Skin of body (tissue), 2 donors: ENCODE results near the gene AEBP2. TPM values are rescaled to one million over a fixed set of nuclear protein-coding genes. Genes with fewer than 3 reads are reported as not detected.
"Not testable (repeated sequence)": the region's sequence is repeated elsewhere in the genome, so short reads cannot be mapped to it uniquely, and the experiment has no call there.

Source experiments
- DNase-seq: peaks from one replicate; lab custom pipeline; 2025; lab: John Stamatoyannopoulos, UW
- total RNA-seq: library from RNA; depleted of rRNA; stranded (reverse); fragments of >200 nt; gene quantifications from one replicate; pipeline ENCODE4 v1.2.3, GENCODE V29; 2014

Gene AEBP2
- total RNA-seq, 1 donor from 2014 or later = 43.8 TPM

DNA sequence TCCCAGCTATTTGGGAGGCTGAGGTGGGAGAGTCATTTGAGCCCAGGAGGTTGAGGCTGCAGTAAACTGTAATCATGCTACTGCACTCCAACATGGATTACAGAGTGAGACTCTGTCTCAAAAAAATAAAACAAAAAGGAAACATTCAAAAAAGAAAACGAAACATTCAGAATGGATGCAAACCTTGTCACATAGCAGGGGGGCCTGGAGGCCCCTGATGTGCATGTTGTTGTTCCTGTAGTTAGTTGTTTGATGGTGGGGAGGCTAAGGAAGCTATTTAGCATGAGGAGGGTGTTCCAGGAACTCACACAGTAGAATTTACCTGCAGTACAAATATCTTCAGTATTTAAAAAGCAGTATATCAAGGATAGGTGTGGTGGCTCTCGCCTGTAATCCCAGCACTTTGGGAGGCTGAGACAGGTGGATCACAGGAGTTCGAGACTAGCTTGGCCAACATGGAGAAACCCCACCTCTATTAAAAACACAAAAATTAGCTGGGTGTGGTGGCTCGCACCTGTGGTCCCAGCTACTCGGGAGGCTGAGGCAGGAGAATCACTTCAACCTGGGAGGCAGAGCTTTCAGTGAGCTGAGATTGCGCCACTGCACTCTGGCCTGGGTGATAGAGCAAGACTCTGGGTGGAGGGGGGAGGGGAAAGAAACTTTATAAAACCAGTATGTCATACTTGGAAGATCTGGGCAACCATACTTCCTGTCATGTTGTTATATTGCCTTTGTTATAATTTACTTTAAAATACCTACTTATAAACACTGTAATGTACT lies 17.6 kb upstream of the AEBP2 start:
- DNase-seq = no peak

DNA sequence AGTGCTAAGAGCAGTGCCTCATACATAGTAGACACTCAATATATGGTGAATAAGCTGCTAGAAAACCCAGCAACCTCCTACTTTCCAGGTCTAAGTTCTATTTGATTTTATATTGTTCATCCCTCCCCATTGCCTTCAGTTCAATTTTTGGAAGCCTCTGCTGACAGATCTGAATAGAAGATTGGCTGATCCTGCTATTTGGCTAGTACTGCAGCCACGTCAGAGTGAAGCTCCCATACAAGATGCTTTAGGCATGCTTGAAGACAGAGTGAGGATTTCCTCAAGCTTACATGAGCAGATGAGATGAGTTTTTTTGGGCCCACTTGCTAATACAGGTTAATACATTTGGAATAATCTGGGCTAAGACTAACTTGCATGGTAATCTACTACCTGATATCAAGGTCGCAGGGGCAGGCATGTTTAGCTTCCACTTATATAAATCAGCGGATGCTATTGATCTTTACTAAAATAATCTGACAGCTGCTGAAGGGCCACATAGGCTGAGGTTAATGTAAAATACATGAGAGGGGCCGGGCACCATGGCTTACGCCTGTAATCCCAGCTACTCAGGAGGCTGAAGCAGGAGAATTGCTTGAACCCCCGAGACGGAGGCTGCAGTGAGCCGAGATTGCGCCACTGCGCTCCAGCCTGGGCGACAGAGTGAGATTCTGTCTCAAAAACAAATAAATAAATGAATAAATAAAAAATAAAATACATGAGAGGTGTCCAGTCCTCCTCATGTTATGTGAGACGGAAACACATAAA lies 15.9 kb upstream of the AEBP2 start:
- no peak for DNase-seq

DNA sequence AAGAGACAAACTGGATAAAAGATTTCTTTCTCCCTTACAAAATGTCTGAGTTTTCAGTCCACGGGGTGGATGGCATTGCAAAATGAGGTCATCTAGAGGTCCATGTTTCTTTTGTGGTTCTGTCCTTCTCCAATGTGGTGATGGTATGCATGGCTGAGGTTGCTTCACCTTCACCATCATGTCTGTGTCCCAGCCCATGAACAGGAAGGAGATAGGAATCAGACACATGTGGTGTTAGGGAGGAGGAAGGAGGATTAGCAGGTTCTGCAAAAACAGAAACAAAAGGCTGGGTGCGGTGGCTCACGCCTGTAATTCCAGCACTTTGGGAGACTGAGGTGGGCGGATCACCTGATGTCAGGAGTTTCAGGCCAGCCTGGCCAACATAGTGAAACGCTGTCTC lies 11.0 kb upstream of the AEBP2 start:
- no peak for DNase-seq

DNA sequence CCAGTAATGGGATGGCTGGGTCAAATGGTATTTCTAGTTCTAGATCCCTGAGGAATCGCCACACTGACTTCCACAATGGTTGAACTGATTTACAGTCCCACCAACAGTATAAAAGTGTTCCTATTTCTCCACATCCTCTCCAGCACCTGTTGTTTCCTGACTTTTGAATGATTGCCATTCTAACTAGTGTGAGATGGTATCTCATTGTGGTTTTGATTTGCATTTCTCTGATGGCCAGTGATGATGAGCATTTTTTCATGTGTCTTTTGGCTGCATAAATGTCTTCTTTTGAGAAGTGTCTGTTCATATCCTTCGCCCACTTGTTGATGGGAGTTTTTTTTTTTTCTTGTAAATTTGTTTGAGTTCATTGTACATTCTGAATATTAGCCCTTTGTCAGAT lies 9.8 kb upstream of the AEBP2 start:
- not testable (repeated sequence) for DNase-seq

DNA sequence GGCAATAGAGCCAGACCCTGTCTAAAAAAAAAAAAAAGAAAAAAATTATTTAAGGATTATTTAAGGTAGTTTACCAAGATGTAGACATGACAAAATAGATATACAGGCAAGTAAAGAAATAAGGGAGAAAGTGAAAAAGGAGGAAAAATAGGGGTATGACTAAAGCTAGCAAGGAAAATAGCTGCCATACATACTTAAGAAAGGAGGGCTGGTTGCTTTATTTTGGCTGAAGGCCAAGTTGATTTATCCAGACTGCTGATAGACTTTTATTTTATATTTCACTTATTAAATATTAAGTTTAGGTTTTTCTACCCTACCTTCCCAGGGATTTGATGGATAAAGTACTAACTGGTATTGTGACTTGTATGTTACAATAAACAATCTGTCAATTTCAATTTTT lies 8.3 kb upstream of the AEBP2 start:
- no peak for DNase-seq

DNA sequence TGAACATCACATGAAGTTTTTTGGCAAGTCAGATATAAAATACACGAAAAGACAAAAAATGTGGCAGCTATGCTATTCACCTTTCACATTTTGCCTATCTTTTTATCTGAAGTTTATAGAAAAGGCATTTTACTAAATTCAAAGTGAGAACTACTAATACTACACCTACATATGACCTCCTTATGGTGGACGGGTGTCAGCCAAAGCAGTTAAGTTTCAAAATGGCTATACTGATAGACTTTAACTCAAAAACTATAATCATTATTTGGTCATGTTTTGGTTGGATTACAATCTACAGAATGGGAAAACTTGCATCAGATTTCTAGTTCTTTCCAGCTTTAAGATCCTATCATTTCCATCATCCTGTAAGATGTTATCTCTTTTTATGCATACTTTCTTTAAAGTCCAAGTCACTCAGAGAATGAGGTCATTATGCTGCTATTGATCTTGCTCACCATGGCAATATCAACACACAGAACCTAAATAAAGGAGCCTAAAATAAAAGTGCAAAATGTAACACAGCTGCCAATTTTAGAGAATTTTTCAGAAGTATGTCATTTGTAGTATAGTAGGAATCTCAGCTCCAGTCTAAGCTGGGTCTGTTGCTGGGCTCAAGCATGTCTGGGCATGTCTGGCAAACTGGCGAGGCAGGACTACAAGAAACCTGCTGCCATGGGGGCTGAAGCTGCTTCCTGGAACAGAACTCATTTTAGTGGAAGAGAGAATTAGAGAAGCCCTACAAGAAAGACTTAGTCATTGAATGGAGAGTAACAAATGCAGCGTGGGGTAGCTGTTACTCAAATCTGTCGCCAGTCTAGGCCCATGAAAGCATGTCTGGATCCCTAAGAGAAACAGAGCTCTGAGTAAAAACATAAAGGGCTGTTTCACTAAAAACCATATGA lies 7.6 kb upstream of the AEBP2 start:
- peak; percentile 76 for DNase-seq

DNA sequence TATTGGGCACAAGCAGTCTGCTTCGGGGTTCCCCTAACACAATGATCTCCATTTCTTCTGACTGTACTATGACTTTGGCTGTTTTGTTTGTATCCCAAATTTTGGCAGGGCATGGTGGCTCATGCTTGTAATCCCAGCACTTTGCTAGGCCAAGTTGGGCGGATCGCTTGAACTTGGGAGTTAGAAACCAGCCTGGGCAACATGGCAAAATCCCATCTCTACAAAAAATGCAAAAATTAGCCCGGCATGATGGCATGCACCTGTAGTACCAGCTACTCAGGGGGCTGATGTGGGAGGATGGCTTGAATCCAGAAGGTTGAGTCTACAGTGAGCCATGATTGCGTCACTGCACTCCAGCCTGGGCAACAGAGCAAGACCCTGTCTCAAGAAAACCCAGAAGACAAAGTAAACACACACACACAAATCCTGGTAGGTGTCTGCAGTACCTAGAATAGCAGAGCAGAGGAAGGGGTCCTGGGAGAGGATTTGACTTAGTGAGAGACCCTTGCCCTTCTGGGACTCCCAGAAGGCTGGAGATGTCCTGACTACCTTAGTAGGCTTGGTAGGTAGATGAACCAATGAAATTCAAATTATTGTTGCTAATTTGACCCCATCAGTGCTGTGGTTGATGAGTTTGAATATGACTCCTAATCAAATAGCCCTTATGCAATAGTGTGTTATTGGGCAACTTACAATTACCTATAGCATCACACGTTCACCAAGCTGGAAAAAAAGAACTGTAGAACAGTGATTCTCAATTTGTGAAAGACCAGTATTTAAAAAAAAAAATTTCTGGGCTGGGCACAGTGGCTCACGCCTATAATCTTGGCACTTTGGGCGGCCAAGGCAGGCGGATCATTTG lies 6.8 kb upstream of the AEBP2 start:
- no peak for DNase-seq

DNA sequence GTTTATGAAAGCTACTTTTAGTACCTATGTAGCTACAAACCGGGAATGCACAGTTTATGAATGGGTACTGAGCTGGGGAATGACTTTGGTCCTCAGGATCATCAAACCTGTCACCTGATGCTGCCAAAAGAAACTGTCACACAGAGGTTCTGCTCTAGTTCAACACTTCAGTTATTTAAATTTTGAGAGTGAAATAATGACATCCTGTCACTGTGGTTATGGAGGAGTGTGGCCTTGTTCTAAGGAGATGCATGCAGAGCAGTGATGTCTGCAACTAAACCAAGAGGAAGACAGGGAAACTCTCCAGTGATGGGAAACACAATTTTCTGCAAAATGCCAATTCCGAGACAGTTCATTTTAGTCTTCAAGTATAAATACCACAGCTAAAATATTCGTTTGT lies 4.8 kb upstream of the AEBP2 start:
- DNase-seq = no peak

DNA sequence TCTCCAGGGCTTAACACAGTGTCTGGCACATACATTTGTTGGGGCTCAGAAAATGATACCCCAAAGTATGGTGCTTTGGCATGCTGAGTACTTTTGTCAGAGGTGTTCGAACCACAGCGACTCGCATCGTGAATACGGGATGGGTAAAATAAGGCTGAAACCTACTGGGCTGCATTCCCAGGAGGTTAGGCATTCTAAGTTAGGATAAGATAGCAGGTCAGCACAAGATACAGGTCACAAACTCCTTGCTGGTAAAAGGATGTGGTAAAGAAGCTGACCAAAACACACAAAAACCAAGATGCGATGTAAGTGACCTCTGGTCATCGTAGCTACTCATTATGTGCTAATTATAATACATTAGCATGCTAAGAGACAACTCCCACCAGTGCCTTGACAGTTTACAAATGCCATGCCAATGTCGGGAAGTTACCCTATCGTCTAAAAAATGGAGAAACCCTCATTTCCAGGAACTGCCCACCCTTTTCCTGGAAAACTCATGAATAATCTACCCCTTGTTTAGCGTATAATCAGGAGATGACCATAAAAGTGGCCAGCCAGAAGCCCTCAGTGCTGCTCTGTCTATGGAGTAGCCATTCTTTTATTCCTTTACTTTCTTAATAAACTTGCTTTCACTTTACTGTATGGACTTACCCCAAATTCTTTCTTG lies 3.3 kb upstream of the AEBP2 start:
- no peak for DNase-seq

DNA sequence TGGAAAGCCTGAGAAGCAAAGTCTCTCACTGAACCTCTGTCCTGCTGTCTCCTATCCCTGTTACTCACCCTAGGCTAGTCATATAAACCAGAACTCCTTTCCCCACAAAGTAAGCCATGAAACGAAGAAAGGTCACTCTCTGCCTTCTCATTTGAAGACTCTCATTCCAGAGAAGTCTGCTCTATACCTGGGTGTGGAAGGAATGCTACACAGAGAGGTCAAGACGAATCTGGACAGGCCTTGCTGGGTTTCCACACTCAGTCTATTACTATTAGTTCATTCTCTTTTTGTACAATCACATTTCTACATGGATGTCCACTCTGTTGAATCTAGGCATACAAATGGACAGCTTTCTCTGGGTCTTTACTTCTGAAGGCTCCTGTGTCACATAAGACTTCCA lies 2.4 kb upstream of the AEBP2 start:
- no peak for DNase-seq

DNA sequence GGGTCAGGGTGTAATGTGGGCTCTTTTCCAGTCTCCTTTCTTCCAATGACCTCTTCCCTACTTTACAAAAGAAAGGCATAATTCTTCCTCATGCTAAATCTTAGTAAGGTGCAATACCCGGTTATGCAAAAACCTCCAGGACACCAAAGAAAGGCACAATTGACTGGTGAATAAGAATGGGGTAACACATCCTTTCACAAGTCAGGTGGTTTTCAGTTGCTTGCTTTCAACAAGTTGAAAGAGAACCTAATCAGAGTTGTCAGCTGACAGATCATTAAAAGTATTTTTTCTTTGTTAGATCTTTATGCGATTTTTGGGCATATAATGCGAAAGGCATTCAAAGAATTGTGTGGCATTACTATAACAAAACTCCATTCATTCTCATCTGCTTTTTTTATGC lies 1.3 kb upstream of the AEBP2 start:
- DNase-seq = no peak

DNA sequence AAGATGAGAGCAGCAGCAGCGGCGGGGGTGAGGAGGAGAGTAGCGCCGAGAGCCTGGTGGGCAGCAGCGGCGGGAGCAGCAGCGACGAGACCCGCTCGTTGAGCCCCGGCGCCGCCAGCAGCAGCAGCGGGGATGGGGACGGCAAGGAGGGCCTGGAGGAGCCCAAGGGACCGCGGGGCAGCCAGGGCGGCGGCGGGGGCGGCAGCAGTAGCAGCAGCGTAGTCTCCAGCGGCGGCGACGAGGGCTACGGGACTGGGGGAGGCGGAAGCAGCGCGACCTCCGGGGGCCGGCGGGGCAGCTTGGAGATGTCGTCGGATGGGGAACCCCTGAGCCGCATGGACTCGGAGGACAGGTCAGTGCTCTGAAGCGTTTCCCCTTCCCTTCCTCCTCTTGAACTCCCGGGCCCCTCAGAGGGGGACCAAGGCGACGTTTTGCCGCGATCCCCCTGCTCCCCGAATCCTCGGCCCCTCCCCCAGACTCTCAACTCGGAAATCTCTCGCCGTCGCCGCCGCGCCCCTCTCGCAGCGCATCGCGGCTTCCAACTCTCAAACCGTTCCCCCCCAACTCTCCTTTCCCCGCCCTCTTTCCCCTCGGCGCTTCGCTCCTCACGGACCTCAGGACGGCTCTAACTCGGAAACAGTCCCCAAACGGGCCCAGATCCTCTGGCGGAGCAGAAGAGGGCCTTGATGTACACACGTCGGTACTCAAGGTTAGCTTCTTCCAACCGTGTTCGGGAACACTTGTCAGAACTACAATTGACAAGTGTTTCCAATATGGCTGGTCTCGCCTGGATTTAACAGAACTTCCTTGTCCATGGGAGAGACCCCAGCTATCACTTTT lies 947 bp downstream of the AEBP2 start:
- peak; percentile 84 for DNase-seq

DNA sequence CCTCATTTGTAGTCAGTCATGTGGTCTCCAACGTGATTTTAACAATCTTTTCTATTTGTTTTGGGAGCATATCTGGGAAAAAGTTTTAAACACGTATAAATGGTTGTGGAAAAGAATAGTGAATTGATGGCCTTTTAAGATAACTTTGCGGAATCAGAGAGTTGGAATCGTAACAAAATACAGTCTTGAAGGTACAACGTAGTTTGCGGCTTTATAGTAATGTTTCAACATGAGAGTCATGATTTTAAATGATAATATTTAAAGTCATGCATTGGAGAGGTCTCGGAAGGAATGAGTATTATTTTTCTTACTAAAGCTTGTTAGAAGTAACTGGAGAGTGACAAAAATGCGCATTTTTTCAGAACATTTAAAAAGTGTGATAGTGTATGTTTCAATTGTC lies 1.6 kb downstream of the AEBP2 start:
- peak; percentile 53 for DNase-seq

DNA sequence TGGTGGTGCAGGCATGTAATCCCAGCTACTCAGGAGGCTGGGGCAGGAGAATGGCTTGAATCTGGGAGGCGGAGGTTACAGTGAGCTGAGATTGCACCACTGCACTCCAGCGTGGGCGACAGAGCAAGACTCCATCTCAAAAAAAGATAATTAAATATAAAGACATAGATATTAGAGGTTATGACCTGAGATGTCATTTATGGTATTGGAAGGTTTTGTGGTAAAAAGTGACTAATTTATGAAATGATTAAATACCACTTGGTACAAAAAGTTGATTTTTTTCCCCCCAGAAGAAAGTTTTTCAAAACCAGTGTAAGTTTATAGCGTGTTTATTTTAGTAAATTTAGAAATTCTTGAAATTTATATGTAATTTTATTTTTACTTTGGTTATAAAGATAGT lies 4.3 kb downstream of the AEBP2 start:
- DNase-seq = no peak

DNA sequence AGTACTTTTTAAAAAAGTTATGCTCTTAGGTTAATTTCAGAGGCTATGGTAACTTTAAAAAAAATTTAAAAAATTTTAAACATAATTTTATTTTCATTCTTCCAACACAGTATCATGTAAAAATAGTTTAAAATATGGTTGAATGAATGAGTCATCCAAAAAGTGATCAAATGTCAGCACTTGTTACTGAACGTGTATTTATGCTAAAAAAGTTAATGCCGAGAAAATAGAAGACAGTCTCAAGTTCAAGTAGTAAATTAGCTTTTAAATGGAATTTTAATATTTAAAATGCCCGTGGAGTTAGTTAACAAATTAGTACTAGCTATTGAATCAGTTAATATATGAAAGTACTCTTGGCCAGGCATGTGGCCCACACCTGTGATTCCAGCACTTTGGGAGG lies 4.8 kb downstream of the AEBP2 start:
- no peak for DNase-seq

DNA sequence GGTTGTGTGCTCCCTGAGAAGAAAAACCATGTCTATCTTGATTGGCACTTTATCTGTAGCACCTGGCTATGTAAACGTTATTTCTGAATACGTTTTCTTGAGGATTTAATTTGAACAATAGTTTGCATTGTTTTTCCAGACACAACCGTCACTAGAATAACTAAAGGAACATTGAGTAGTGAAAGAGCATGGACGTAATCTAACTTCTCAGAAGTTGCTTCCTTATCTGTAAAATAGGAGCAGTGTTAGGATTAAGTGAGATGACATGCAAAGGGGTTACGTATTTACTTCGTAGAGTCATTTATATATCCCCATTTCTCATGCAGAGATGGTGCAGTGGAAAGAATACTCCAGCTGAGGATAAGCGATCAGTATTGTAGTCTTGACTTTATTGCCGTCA lies 8.1 kb downstream of the AEBP2 start:
- no peak for DNase-seq

DNA sequence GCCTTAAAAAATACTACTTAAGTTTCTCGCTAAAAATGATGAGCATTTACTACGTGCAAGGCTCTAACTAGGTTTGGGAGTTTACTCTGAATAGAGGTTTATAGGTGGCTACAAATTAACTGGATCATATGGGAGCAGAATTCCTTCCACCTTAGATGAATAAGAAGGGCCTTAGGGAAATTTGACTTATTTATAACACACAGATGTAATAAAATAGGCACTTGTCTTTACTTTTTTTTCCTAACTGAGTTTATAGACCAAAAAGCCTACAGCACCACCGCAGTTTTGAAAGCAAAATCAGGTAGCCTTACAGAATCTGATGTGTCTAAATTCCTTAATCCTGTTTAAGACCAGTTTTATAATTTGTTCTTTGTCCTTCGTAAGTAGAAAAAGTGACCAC lies 10.5 kb downstream of the AEBP2 start:
- DNase-seq = no peak

DNA sequence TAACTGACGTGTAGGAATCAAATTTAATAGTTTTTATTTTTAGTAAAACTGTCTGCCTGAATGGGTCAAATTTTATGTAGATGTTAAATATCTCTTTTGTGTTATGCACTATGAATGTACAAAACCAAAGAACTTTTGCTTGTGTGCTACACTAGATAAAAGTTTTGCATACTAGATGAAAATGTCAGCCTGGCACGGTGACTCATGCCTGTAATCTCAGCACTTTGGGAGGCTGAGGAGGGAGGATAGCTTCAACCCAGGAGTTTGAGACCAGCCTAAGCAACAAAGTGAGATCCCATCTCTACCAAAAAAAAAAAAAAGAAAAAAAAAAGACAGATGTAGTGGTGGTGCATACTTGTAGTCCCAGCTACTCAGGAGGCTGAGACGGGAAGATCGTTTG lies 11.1 kb downstream of the AEBP2 start:
- no peak for DNase-seq

DNA sequence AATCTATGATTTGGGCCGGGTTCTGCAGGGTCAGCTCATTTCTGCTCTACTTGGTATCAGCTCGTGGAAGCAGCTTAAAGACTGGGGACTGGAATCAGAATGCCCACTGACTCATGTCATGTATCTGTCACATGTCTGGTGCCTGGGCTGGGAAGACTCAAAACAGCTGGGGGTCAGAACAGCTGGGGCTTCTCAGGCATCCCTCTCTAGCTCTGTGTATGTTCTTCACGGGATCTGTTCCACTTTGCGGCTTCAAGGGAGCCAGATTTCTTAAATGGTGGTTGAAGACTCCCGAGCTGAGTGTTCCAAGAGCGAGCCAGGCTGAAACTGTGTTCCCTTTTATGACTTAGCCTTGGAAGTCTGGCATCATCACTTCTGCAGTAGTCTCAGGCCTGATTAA lies 11.9 kb downstream of the AEBP2 start:
- DNase-seq = no peak

DNA sequence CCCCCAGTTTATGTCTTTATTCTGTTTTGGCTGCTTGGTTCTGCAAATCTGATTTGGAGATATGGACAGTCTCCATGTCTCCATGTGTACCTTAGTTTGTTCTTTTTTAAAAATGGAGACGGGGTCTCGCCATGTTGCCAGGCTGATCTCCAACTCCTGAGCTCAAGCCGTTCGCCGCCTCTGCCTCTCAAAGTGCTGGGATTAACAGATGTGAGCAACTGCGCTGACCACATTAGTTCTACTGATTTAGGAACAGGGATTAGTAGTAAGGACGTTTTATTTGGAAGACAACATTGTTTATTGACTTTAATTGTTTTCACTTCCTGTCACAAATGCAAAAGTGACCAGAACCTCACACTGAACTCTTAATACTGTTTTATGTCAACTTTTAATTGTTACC lies 14.7 kb downstream of the AEBP2 start:
- DNase-seq = no peak
